ENCODE results near the gene KMT2D.

GRCh38 chr12:49059045-49059298, 1.6 kb downstream of the KMT2D start:
- TF ChIP-seq MAFK (IDR thresholded peaks at IDR 0.05; ENCODE audit: low read depth, low read length), result no peak
- no peak for TF ChIP-seq MAX (IDR thresholded peaks at IDR 0.05)
- TF ChIP-seq ZNF274 (IDR thresholded peaks at IDR 0.05; ENCODE audit: borderline replicate concordance, extremely low read depth, low read length), result no peak
- TF ChIP-seq POLR2A (IDR thresholded peaks at IDR 0.05; ENCODE audit: control extremely low read depth in 1 of 2, low read depth in 2 of 2, low read length in 2 of 2), result no peak
- no peak for TF ChIP-seq SP1 (IDR thresholded peaks at IDR 0.05; ENCODE audit: low read depth, low read length)
- no peak for TF ChIP-seq RAD21 (IDR thresholded peaks at IDR 0.05 in 1 of 2, conservative IDR thresholded peaks at IDR 0.05 in 1 of 2; ENCODE audit: low read depth in 2 of 2, low read length in 2 of 2)
- TF ChIP-seq CTCF (IDR thresholded peaks at IDR 0.05; ENCODE audit: control extremely low read depth in 1 of 3, insufficient read depth in 1 of 3, low read depth in 1 of 3, low read length in 3 of 3), result no peak

Data from H1 (cell line).